Fibroblast of mammary gland (primary cell): ENCODE data around the gene NUMBL.

ENCODE experiments used
- DNase-seq: peaks from one replicate; pipeline ENCODE4 v3.0.0-alpha.2; 2010; ENCODE audit warnings: low read depth
- H3K4me3 ChIP-seq: 2 replicates; pipeline ENCODE4 v1.5.1; 2011; ENCODE audit warnings: low read depth, mild to moderate bottlenecking, low read length, moderate library complexity; ENCODE audit not compliant: control insufficient read depth
- TF ChIP-seq, protein P1 (sequence below): conservative IDR thresholded peaks from 2 replicates; pipeline ENCODE4 v1.5.1; 2011; ENCODE audit warnings: low read depth, low read length, inconsistent platforms; ENCODE audit not compliant: control insufficient read depth, insufficient read depth

The NUMBL gene

DNA sequence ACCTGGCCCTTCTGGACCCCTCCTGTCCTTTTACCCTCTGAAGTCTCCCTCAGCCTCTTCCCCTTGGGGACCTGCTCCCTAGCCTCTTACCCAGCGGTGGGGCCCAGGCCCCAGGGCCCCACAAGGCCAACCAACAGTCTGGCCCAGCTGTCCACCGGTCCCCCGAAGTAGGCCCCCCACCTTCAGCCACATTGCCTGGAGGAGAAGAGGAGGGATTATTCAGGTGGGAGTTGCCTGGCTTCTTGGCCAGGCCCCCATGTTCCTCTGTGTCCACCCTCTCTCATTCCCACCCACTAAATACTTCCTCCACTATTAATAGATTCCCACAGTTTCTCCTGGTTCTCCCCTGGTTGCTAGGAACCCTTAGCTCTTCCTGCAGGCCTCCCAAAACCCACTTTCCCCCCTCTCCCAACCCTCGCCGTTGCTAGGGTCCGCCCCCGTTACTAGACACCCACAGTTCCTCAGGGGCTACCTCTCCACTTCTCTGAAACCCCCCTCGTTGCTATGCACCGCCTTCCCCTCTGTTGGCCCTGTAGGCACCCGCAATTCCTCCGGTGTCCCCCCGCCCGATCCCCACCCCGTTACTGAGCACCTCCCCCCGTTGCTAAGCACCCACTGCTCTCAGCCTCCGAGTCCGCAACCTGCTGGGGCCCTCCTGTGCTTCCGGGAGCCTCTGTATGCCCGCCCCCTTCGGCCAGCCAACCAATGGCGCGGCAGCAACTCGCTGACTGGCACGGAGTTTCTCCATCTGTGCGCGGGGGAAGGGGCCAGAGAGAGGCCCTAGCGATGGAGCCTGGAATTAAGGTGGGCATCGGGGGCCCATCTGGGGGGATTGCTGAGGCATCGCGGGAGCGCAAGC, 24.2 kb upstream of the NUMBL start:
- TF ChIP-seq, protein P1, sequence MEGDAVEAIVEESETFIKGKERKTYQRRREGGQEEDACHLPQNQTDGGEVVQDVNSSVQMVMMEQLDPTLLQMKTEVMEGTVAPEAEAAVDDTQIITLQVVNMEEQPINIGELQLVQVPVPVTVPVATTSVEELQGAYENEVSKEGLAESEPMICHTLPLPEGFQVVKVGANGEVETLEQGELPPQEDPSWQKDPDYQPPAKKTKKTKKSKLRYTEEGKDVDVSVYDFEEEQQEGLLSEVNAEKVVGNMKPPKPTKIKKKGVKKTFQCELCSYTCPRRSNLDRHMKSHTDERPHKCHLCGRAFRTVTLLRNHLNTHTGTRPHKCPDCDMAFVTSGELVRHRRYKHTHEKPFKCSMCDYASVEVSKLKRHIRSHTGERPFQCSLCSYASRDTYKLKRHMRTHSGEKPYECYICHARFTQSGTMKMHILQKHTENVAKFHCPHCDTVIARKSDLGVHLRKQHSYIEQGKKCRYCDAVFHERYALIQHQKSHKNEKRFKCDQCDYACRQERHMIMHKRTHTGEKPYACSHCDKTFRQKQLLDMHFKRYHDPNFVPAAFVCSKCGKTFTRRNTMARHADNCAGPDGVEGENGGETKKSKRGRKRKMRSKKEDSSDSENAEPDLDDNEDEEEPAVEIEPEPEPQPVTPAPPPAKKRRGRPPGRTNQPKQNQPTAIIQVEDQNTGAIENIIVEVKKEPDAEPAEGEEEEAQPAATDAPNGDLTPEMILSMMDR, result no peak
- peak overlapping the region; percentile 59 for H3K4me3 ChIP-seq
- peak; percentile 84 for DNase-seq

- no peak overlapping the region for H3K4me3 ChIP-seq
- TF ChIP-seq, protein P1, result no peak
- no peak for DNase-seq
Observed at GRCh38 chr19:40713939-40714338, 23.5 kb upstream of the NUMBL start.

DNA sequence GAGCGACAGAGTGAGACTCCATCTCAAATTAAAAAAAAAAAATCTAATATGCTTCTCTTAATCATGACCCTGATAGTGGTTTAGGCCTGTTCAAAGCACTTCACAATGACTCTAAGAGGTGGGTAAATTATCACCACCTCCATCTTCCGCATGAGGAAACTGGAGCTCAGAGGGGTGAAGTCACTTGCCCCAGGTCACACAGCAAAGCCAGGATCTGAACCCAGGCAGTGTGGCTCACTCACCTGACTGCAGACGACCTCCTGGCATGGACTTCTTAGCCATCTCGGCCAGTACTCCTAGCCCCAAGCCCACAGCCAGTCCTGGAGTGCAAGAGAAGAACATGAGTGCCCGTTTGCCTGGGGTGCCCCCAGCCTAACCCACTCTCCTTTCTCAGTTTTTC, 19.4 kb upstream of the NUMBL start:
- no peak for DNase-seq
- TF ChIP-seq, protein P1, result no peak
- H3K4me3 ChIP-seq, result no peak overlapping the region

DNA sequence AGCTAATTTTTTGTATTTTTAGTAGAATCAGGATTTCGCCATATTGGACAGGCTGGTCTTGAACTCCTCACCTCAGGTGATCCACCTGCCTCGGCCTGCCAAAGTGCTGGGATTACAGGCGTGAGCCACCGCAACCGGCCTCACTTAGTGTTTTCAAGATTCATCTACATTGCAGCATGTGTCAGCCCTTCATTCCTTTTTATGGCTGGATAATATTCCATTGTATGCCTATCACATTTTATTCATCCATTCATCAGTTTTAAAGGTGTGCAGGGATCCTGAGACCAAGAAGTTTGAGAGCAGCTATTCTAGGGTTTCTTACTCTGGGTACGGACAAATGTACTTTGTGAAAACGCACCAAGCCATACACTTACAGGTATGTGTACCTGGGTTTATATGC, 17.2 kb upstream of the NUMBL start:
- TF ChIP-seq, protein P1, result no peak
- no peak for DNase-seq
- no peak overlapping the region for H3K4me3 ChIP-seq

DNA sequence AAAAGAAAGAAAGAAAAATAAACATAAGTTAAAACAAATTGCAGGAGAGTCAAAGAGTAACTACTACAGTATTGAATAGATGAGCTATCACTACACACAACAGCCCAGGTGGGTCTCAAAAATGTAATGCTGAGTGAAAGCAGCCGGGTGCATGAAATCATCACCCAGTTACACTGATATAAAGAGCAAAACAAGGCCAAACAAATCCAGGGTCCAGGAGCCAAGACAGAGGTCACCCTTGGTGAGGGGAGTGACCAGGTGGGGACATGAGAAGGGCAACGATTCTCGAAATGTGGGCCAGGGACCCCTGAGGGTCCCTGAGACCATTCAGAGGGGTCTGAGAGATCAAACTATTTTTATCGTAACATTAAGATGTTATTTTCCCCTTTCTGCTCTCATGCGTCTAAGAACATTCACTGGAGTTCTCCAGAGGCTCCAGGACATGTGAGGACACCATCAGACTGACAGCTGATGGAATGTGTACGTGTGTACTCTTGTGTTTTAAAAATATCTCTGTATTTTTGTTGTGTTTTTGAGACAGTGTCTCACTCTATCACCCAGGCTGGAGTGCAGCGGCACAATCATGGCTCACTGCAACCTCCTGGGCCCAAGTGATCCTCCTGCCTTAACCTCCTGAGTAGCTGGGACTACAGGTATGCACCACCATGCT, 15.6 kb upstream of the NUMBL start:
- no peak overlapping the region for H3K4me3 ChIP-seq
- no peak for DNase-seq
- TF ChIP-seq, protein P1, result no peak

- no peak overlapping the region for H3K4me3 ChIP-seq
- peak; percentile 93 for DNase-seq
- TF ChIP-seq, protein P1, result no peak
Observed at GRCh38 chr19:40705362-40705651, 14.9 kb upstream of the NUMBL start.
